ENCODE measurements around the gene SLIT3. TPM values are rescaled to one million over a fixed set of nuclear protein-coding genes. Genes with fewer than 3 reads are reported as not detected.

SLIT3 gene
- total and polyA plus RNA-seq, 9 of the 15 experiments (the other 6 are each of a cell fraction or from before 2014, with no cell fraction given) = 0.01 to 0.04 TPM; not detected in 7

DNA sequence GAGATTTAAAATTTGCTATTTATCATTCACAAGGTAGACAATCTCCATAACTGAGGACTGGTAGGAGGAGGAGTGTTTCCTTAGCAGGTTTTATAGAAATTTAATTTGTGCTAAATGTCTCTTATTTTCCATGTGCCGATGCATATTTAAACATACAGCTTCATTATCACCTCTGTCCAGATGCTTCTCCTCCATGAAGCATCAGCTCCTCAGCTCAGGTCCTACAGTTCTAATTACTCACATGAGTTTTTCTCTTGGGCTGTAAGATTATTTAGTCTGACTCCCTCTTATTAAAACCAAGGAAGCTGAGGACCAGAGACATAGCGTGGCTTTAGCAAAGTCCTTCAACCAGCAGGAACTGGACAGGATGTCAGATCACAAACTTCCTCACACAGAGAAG, 421.6 kb downstream of the SLIT3 start:
- 0% methylated on average over 2 of the region's 2 CpGs for WGBS (ENCODE audit: insufficient coverage, low coverage, missing lambda C conversion rate)
- no peak overlapping the region for H2AFZ ChIP-seq (ENCODE audit: low read depth, low read length)

More for the DNA sequence above, 421.6 kb downstream of the SLIT3 start:
- Histone ChIP-seq H3K27me3 (ENCODE audit: control insufficient read depth in 2 of 2, insufficient read depth in 2 of 2, low read length in 2 of 2) (peaks cover 5 to 47% of the 10 kb centered on the region in 2 experiments; a peak in 4 of 5 replicates), H3K36me3 (ENCODE audit: control insufficient read depth, insufficient read depth, low read length) (no peaks in the 10 kb centered on the region), H3K4me3 (no peak overlapping the region), H3K9ac (ENCODE audit: insufficient read depth in 1 of 2, low read depth in 2 of 2, low read length in 2 of 2) (no peak overlapping the region), H3K79me2 (ENCODE audit: control insufficient read depth, insufficient read depth, low read length) (no peaks in the 10 kb centered on the region), H3K4me2 (ENCODE audit: insufficient read depth, low read length) (no peak overlapping the region), H3K27ac (ENCODE audit: extremely low read depth, low read depth, low read length) (no peak overlapping the region), H3K4me1 (replicated peaks in 1 of 2; ENCODE audit: control insufficient read depth in 2 of 2, insufficient read depth in 2 of 2, low read length in 2 of 2) (no peaks in the 10 kb centered on the region), H4K20me1 (replicated peaks; ENCODE audit: control insufficient read depth, insufficient read depth, low read length) (no peaks in the 10 kb centered on the region; the same call in 1 of the 2 replicates), H3K9me3 (replicated peaks; ENCODE audit: control insufficient read depth, insufficient read depth, low read depth, low read length) (no peaks in the 10 kb centered on the region), H3K9me1 (ENCODE audit: control insufficient read depth, insufficient read depth, low read length) (no peaks in the 10 kb centered on the region)
- intact Hi-C loops (cut with micrococcal nuclease) (loop anchor here (10.0 kb wide), 1 partner anchor 195 kb away; no protein-coding TSS in a partner anchor), in situ Hi-C loops (cut with MboI) (no loop called here)
- BruUV-seq (replicated peaks) = no TSS peak
- TF ChIP-seq ZNF354B (CRISPR knock-in tag; IDR thresholded peaks at IDR 0.05) (no peak), POU5F1 (IDR thresholded peaks at IDR 0.05; ENCODE audit: borderline replicate concordance, low read depth, low read length, partially characterized antibody) (no peak), ARID3B (CRISPR knock-in tag; IDR thresholded peaks at IDR 0.05; ENCODE audit: borderline replicate concordance) (no peak), ZNF165 (CRISPR knock-in tag; IDR thresholded peaks at IDR 0.05; ENCODE audit: borderline replicate concordance) (no peak), TEAD2 (tag; IDR thresholded peaks at IDR 0.05) (no peak), TARDBP (IDR thresholded peaks at IDR 0.05) (no peak), ZNF830 (CRISPR knock-in tag; IDR thresholded peaks at IDR 0.05) (no peak), SRSF7 (optimal IDR thresholded peaks at IDR 0.05; ENCODE audit: low read depth, low read length) (no peak)
- no peak for DNase-seq (ENCODE audit: extremely low read depth in 1 of 4, low spot score in 3 of 4)
- no peak for FAIRE-seq
- ATAC-seq = no peak
- POLR2A ChIA-PET = interaction anchor here (1.3 kb wide), 1 partner anchor 13 kb away, joined by 5 read pairs; no protein-coding TSS in a partner anchor
- CTCF ChIA-PET (ENCODE audit: low intra/inter-chr PET ratio) = no interaction called here
